Activated naive CD4-positive, alpha-beta T cell treated with anti-CD3 and anti-CD28 coated beads, Interleukin-2, amount 10 ng/mL, durations not matched to agents 5 hours and 36 hours (primary cell): ENCODE measurements around the gene TM4SF20. TPM values are rescaled to one million over a fixed set of nuclear protein-coding genes. Genes with fewer than 3 reads are reported as not detected.

Experiments
- total RNA-seq, 2 experiments: library from RNA; stranded (reverse); gene quantifications; one replicate each; pipeline ENCODE4 v1.2.3, GENCODE V29; 2021

The TM4SF20 gene
- total RNA-seq, result not detected

GRCh38 chr2:227379095-227379494 is at the start of gene TM4SF20:
TM4SF20 (minus strand) TSS chr2:227379306; CDS start chr2:227379268, 38 bp downstream.

DNA sequence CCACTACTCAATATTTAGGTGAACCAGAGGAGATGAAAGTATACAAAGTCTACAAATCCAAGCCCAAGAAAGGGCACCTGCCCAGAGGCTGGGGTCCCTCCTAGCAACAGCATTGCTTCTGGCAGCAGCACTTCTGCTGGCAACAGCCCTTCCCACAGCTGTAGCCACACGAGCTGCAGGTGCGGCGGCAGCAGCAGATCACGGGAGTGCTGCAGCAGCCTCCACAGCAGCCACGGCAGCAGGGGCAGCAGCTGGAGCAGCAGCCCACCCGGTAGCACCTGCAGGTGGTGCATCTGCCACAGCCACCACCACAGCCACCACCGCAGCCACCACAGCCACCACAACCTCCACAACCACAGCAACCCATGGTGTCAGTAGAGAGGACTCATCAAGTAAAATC is 8.5 kb upstream of the TM4SF20 start, which contains the start of gene SCYGR1:
TSS of gene SCYGR1 (minus strand) at position 367 of the 400 bp plus-strand sequence. CDS start at position 367, 0 bp downstream.

DNA sequence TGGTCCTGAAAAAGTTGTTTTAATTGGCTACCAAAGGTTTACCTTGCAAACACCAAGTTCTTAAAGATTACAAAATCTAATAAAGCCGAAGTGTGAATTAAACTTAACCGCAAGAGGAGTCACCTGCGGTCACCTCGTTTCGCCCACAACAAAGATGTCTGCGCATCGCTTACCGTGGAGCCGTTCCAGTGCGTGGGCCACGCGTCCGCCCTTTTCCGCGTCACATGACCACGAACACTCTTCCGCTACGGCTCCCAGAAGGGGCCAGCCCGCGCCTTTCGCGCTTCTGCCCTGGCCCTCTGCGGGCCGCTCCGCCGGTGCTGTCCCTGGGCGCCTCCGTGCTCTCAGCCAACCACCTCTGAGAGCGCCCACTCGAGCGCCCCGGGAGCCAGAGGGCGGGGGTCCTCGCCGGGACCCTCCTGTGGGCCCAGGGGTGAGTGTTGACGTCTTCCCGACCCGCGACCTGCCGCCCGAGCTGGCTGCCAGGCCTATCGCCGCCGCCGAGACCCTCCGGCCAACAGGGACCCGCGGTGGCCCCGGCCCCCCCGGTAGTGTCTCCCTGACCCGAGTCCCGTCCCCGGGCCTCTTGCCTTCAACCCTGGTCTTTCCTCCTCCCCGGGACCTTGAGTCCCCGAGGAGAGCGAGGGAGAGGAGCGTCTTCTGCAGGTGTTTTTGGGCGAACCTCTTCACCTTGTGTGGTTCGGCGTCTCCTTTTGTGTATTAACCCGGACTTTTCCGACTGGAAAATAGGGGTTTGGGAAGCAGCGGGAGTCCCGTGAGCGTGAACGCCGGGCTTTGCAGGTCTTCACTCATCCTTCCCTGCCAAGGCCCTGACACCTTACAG is 53.9 kb downstream of the TM4SF20 start, which contains the start of gene MFF:
TSS of gene MFF (plus strand) at position 257 of the 844 bp plus-strand sequence. CDS start 5,415 bp downstream, outside the sequence.

Other genes with a start within 250 kb of the TM4SF20 start
- gene COL4A4, start 215.1 kb downstream of the TM4SF20 start, total RNA-seq, result under 1 TPM; 0.02 to 0.03 TPM
- gene COL4A3, start 214.7 kb downstream of the TM4SF20 start, total RNA-seq, result not detected
- 10 to 100 TPM; 58.9 to 64.8 TPM for gene MFF, start 54.1 kb downstream of the TM4SF20 start, total RNA-seq
- not detected for gene SCYGR1, start 8.6 kb upstream of the TM4SF20 start, total RNA-seq
- 10 to 100 TPM; 59.6 to 60.2 TPM for gene AGFG1, start 92.8 kb upstream of the TM4SF20 start, total RNA-seq
- not detected for gene SCYGR2, start 219.6 kb upstream of the TM4SF20 start, total RNA-seq
- gene SCYGR3, start 235.5 kb upstream of the TM4SF20 start, total RNA-seq, result not detected
- gene SCYGR4, start 238.2 kb upstream of the TM4SF20 start, total RNA-seq, result not detected